Stomach (tissue), 9 donors: ENCODE results near the gene PLCH1. TPM values are rescaled to one million over a fixed set of nuclear protein-coding genes. Genes with fewer than 3 reads are reported as not detected.

Source experiments
- DNase-seq, 2 donors: peaks; one replicate each; pipeline versions ENCODE4 v3.0.0 to v3.0.0-alpha.2; 2013 to 2019
- H3K27ac ChIP-seq, 5 donors: fragments of 200-600 bp in 4 of 5; sonication (generic) in 4 of 5; one replicate each; pipeline ENCODE4 v1.5.1; 2013 to 2019; ENCODE audit warnings: mild to moderate bottlenecking in 1 of 5, moderate library complexity in 1 of 5
- H3K27me3 ChIP-seq, 3 donors: fragments of 200-600 bp; sonication (generic); one replicate each; pipeline ENCODE4 v1.5.1; 2017 to 2019; ENCODE audit warnings: mixed run types in 1 of 3
- H3K36me3 ChIP-seq, 4 donors: fragments of 200-600 bp; sonication (generic); 1 replicate in 3 of 4; 2 replicates in 1 of 4; pipeline ENCODE4 v1.5.1; 2016 to 2019
- H3K4me1 ChIP-seq, 4 donors: fragments of 200-600 bp; sonication (generic); one replicate each; pipeline ENCODE4 v1.5.1; 2016 to 2019
- H3K4me3 ChIP-seq, 4 donors: fragments of 200-600 bp; sonication (generic) in 3 of 4; one replicate each; pipeline ENCODE4 v1.5.1; 2016 to 2019; ENCODE audit warnings: mild to moderate bottlenecking in 1 of 4
- H3K9me3 ChIP-seq, 4 donors: fragments of 200-600 bp; sonication (generic); one replicate each; pipeline ENCODE4 v1.5.1; 2016 to 2019
- CTCF ChIP-seq, 7 experiments: fragments of 450-650 bp in 4 of 7; fragments of 200-600 bp in 3 of 7; sonication (generic) in 3 of 7; IDR thresholded peaks; one replicate each; pipeline ENCODE4 v1.5.1; 2016 to 2019; ENCODE audit warnings: antibody characterized with exemption in 7 of 7, control low read depth in 2 of 7, mild to moderate bottlenecking in 1 of 7
- EP300 ChIP-seq: sonication (generic); formaldehyde crosslinking; IDR thresholded peaks from one replicate; pipeline ENCODE4 v1.6.1; 2017; ENCODE audit warnings: antibody characterized with exemption
- POLR2A ChIP-seq, 4 donors: fragments of 450-650 bp; IDR thresholded peaks; one replicate each; pipeline ENCODE4 v1.6.1; 2016; ENCODE audit warnings: antibody characterized with exemption in 4 of 4, control low read depth in 2 of 4, mild to moderate bottlenecking in 1 of 4, moderate library complexity in 1 of 4
- POLR2AphosphoS5 ChIP-seq, 3 donors: sonication (generic); formaldehyde crosslinking; IDR thresholded peaks; one replicate each; pipeline ENCODE4 v1.6.1; 2016; ENCODE audit warnings: antibody characterized with exemption in 3 of 3
- WGBS, 5 donors: extraction: QIAGEN DNeasy Blood & Tissue Kit in 3 of 5; methylation state at CpG; one replicate each; pipeline versions ENCODE4 v1.1.5 to v1.1.7; 2013 to 2018; 5-methylcytosine and 5-hydroxymethylcytosine counted together
- intact Hi-C: fragments of 100-400 bp; cut with DNase I; formaldehyde crosslinking; loops from one replicate; pipeline ENCODE4 v1.15.1; 2023; ENCODE audit warnings: low total_unique reads
- polyA plus RNA-seq, 3 donors: library from polyadenylated mRNA; stranded (reverse); fragments of 200-250 nt; gene quantifications; one replicate each; pipeline ENCODE4 v1.2.3, GENCODE V29; 2013
- total RNA-seq, 5 donors: library from RNA; depleted of rRNA; stranded (reverse); fragments of >200 nt; gene quantifications; one replicate each; pipeline versions ENCODE4 v1.1.0 to v1.2.3, GENCODE V29; 2014 to 2016
- donor health status: healthy with polysubstance abuse.
- donor health status: Bipolar disorder and iron deficiency.
- donor health status: healthy.

PLCH1 gene
- total and polyA plus RNA-seq, 8 donors = 0.75 to 18.8 (median 3.3) TPM

GRCh38 chr3:155585384-155585783, 159.5 kb downstream of the PLCH1 start:
- no peaks in the 10 kb centered on the region for H3K36me3 ChIP-seq
- H3K27me3 ChIP-seq = no peaks in the 10 kb centered on the region
- no peak for DNase-seq
- no peaks in the 10 kb centered on the region for H3K4me1 ChIP-seq
- 91 to 98% (median 98%) methylated on average over 2 of the region's 2 CpGs for WGBS, 5 donors
- no peak overlapping the region for H3K4me3 ChIP-seq
- TF ChIP-seq POLR2AphosphoS5 (IDR thresholded peaks at IDR 0.05) (no peak), CTCF (IDR thresholded peaks at IDR 0.05) (no peak), EP300 (no peak)
- H3K27ac ChIP-seq = no peak overlapping the region
- no peaks in the 10 kb centered on the region for H3K9me3 ChIP-seq
- intact Hi-C loops = no loop called here

- no peak overlapping the region for H3K4me3 ChIP-seq
- DNase-seq = peak in 1 of 2 donors; percentile 22
- no peak overlapping the region for H3K27ac ChIP-seq
- intact Hi-C loops = no loop called here
- WGBS, 5 donors = 66 to 84% (median 81%) methylated on average over 10 of the region's 10 CpGs
- no peaks in the 10 kb centered on the region for H3K36me3 ChIP-seq
- no peaks in the 10 kb centered on the region for H3K27me3 ChIP-seq
- H3K9me3 ChIP-seq = no peaks in the 10 kb centered on the region
- no peak for TF ChIP-seq POLR2A (IDR thresholded peaks at IDR 0.05)
- TF ChIP-seq EP300 = no peak
- no peaks in the 10 kb centered on the region for H3K4me1 ChIP-seq
Measured at GRCh38 chr3:155581579-155581978, 163.3 kb downstream of the PLCH1 start.

- H3K4me3 ChIP-seq = no peak overlapping the region
- peak in 1 of 2 donors; percentile 17 for DNase-seq
- intact Hi-C loops = no loop called here
- H3K27ac ChIP-seq = no peak overlapping the region
- no peaks in the 10 kb centered on the region for H3K4me1 ChIP-seq
- WGBS, 5 donors = 13 to 27% (median 19%) methylated on average over 1 of the region's 1 CpG
- no peak for TF ChIP-seq POLR2AphosphoS5 (IDR thresholded peaks at IDR 0.05)
- TF ChIP-seq POLR2A (IDR thresholded peaks at IDR 0.05) = no peak
- no peak for TF ChIP-seq EP300
- TF ChIP-seq CTCF (IDR thresholded peaks at IDR 0.05) = no peak
- no peaks in the 10 kb centered on the region for H3K36me3 ChIP-seq
- no peaks in the 10 kb centered on the region for H3K27me3 ChIP-seq
- H3K9me3 ChIP-seq = no peaks in the 10 kb centered on the region
Measured at GRCh38 chr3:155572085-155572484, 172.8 kb downstream of the PLCH1 start.

GRCh38 chr3:155568295-155568694, 176.6 kb downstream of the PLCH1 start:
- no peak for DNase-seq
- H3K36me3 ChIP-seq = no peaks in the 10 kb centered on the region
- TF ChIP-seq CTCF (IDR thresholded peaks at IDR 0.05) = no peak
- no peak for TF ChIP-seq EP300
- TF ChIP-seq POLR2A (IDR thresholded peaks at IDR 0.05) = no peak
- no peak for TF ChIP-seq POLR2AphosphoS5 (IDR thresholded peaks at IDR 0.05)
- intact Hi-C loops = no loop called here
- H3K9me3 ChIP-seq = no peaks in the 10 kb centered on the region
- no peak overlapping the region for H3K27ac ChIP-seq
- H3K27me3 ChIP-seq = no peaks in the 10 kb centered on the region
- no peak overlapping the region for H3K4me3 ChIP-seq
- no peaks in the 10 kb centered on the region for H3K4me1 ChIP-seq
- 86 to 93% (median 89%) methylated on average over 3 of the region's 3 CpGs for WGBS, 5 donors

GRCh38 chr3:155560594-155560993, 184.3 kb downstream of the PLCH1 start:
- H3K27me3 ChIP-seq = no peaks in the 10 kb centered on the region
- TF ChIP-seq CTCF (IDR thresholded peaks at IDR 0.05) (no peak), EP300 (no peak), POLR2AphosphoS5 (IDR thresholded peaks at IDR 0.05) (no peak), POLR2A (IDR thresholded peaks at IDR 0.05) (no peak)
- H3K27ac ChIP-seq = no peak overlapping the region
- no peak overlapping the region for H3K4me3 ChIP-seq
- H3K4me1 ChIP-seq = peaks cover 5 to 9% (median 7%) of the 10 kb centered on the region in 4 donors
- intact Hi-C loops = no loop called here
- no peak for DNase-seq
- no peaks in the 10 kb centered on the region for H3K36me3 ChIP-seq
- H3K9me3 ChIP-seq = no peaks in the 10 kb centered on the region
- 66 to 80% (median 70%) methylated on average over 1 of the region's 1 CpG for WGBS, 5 donors
